NCI-H1694 (cell line): ENCODE results near the gene RAB31.

Experiments used
- DNase-seq: peaks from one replicate; lab custom pipeline; 2025; lab: John Stamatoyannopoulos, UW

Gene RAB31

GRCh38 chr18:9738266-9738969 lies 30.3 kb downstream of the RAB31 start:
- no peak for DNase-seq

- DNase-seq, result no peak
These were observed 31.4 kb downstream of the RAB31 start for GRCh38 chr18:9739516-9739915.

GRCh38 chr18:9740071-9740470 lies 32.0 kb downstream of the RAB31 start:
- no peak for DNase-seq

GRCh38 chr18:9741406-9741792 lies 33.3 kb downstream of the RAB31 start:
- DNase-seq, result no peak

- no peak for DNase-seq
These were observed 33.9 kb downstream of the RAB31 start for GRCh38 chr18:9741793-9742523.

GRCh38 chr18:9742524-9743131 lies 34.5 kb downstream of the RAB31 start:
- no peak for DNase-seq

- DNase-seq, result no peak
These were observed 35.3 kb downstream of the RAB31 start for GRCh38 chr18:9743200-9744016.

GRCh38 chr18:9746958-9747357 lies 38.9 kb downstream of the RAB31 start:
- DNase-seq, result no peak

- DNase-seq, result no peak
These were observed 41.5 kb downstream of the RAB31 start for GRCh38 chr18:9749611-9750010.

GRCh38 chr18:9750112-9750511 lies 42.0 kb downstream of the RAB31 start:
- no peak for DNase-seq

- no peak for DNase-seq
These were observed 42.7 kb downstream of the RAB31 start for GRCh38 chr18:9750606-9751304.

- no peak for DNase-seq
These were observed 43.4 kb downstream of the RAB31 start for GRCh38 chr18:9751371-9752031.

GRCh38 chr18:9753846-9754245 lies 45.7 kb downstream of the RAB31 start:
- no peak for DNase-seq

GRCh38 chr18:9755110-9755509 lies 47.0 kb downstream of the RAB31 start:
- DNase-seq, result no peak

- DNase-seq, result no peak
These were observed 47.5 kb downstream of the RAB31 start for GRCh38 chr18:9755615-9756014.

- no peak for DNase-seq
These were observed 48.3 kb downstream of the RAB31 start for GRCh38 chr18:9756271-9756932.

GRCh38 chr18:9756933-9757470 lies 48.9 kb downstream of the RAB31 start:
- DNase-seq, result no peak

- DNase-seq, result no peak
These were observed 49.9 kb downstream of the RAB31 start for GRCh38 chr18:9757827-9758621.

- no peak for DNase-seq
These were observed 50.5 kb downstream of the RAB31 start for GRCh38 chr18:9758624-9759075.
